Neural cell (in vitro differentiated cells): ENCODE results near the gene C2CD2.

Source experiments
- EZH2 ChIP-seq: fragments of 200-600, 300-800 bp; shearing (Covaris generic), sonication (generic); IDR thresholded peaks from 2 replicates; pipeline ENCODE4 v1.6.1; 2014; ENCODE audit warnings: antibody characterized with exemption, low read length, borderline replicate concordance, mild to moderate bottlenecking; ENCODE audit not compliant: insufficient read depth, poor library complexity, severe bottlenecking
- MXI1 ChIP-seq: fragments of 450-650 bp; conservative IDR thresholded peaks from 2 replicates; pipeline ENCODE4 v1.6.1; 2014; ENCODE audit warnings: antibody characterized with exemption, mild to moderate bottlenecking; ENCODE audit not compliant: poor library complexity, severe bottlenecking
- POLR2AphosphoS5 ChIP-seq: IDR thresholded peaks from 2 replicates; pipeline ENCODE4 v1.6.1; 2012
- RAD21 ChIP-seq: fragments of 450-650 bp; conservative IDR thresholded peaks from 2 replicates; pipeline ENCODE4 v1.6.1; 2014; ENCODE audit warnings: antibody characterized with exemption, mild to moderate bottlenecking, moderate library complexity
- TF ChIP-seq, protein P1 (sequence below): fragments of 450-650 bp; IDR thresholded peaks from 2 replicates; pipeline ENCODE4 v1.5.1; 2014; ENCODE audit warnings: antibody characterized with exemption, mild to moderate bottlenecking, moderate library complexity; ENCODE audit not compliant: poor library complexity, severe bottlenecking

DNA sequence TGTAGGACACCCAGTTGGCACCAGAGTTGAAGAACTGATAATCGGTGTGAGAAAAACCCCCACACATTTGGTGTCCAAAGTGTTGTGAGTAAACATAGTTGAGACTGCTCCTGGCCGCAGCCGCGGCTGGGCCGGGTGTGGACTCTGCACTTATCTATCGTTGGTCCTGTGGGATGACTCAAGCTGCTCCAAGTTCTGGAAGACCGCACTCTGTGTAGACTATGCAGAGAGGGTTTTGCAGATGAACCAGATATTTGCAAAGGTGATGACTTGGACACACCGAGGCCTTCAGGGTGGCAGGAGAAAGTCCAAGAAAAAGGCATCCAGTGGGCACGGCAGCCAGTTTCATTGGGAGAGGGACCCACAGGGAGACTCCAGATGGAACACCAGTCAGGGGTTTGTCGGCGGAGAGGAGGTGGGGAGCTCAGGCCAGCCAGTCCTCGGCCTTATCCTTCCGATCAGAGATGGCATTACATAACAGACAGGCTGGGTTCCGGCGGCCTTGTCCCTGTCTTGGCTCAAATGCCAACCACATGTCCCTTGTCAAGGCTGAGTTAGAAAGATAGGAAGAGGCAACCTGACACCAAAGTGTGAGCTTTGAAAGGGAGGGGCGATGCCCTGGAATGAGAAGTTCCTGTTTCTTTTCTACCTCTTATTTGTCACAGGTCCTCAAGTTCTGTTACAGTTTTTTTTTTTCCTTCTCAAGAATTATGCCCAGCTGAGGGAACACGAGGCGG is 21.1 kb downstream of the C2CD2 start:
- TF ChIP-seq, protein P1, sequence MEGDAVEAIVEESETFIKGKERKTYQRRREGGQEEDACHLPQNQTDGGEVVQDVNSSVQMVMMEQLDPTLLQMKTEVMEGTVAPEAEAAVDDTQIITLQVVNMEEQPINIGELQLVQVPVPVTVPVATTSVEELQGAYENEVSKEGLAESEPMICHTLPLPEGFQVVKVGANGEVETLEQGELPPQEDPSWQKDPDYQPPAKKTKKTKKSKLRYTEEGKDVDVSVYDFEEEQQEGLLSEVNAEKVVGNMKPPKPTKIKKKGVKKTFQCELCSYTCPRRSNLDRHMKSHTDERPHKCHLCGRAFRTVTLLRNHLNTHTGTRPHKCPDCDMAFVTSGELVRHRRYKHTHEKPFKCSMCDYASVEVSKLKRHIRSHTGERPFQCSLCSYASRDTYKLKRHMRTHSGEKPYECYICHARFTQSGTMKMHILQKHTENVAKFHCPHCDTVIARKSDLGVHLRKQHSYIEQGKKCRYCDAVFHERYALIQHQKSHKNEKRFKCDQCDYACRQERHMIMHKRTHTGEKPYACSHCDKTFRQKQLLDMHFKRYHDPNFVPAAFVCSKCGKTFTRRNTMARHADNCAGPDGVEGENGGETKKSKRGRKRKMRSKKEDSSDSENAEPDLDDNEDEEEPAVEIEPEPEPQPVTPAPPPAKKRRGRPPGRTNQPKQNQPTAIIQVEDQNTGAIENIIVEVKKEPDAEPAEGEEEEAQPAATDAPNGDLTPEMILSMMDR: no peak
- no peak for TF ChIP-seq EZH2
- no peak for TF ChIP-seq RAD21
- TF ChIP-seq MXI1: no peak
- TF ChIP-seq POLR2AphosphoS5: no peak
